Suprapubic skin (tissue), 4 donors: ENCODE measurements around the gene FOXP4. TPM values are rescaled to one million over a fixed set of nuclear protein-coding genes. Genes with fewer than 3 reads are reported as not detected.

ENCODE experiments used
- DNase-seq, 2 donors: peaks; one replicate each; pipeline ENCODE4 v3.0.0-alpha.2; 2019; ENCODE audit warnings: low spot score in 2 of 2
- H3K27ac ChIP-seq: fragments of 200-600 bp; sonication (generic); one replicate; pipeline ENCODE4 v1.5.1; 2019
- H3K27me3 ChIP-seq: fragments of 200-600 bp; sonication (generic); one replicate; pipeline ENCODE4 v1.5.1; 2019
- H3K36me3 ChIP-seq: fragments of 200-600 bp; sonication (generic); one replicate; pipeline ENCODE4 v1.5.1; 2019
- H3K4me1 ChIP-seq: fragments of 200-600 bp; sonication (generic); one replicate; pipeline ENCODE4 v1.5.1; 2019
- H3K4me3 ChIP-seq: fragments of 200-600 bp; sonication (generic); one replicate; pipeline ENCODE4 v1.5.1; 2019; ENCODE audit warnings: mild to moderate bottlenecking
- H3K9me3 ChIP-seq: fragments of 200-600 bp; sonication (generic); one replicate; pipeline ENCODE4 v1.5.1; 2019
- CTCF ChIP-seq, 2 donors: fragments of 200-600 bp in 1 of 2; fragments of 450-650 bp in 1 of 2; sonication (generic) in 1 of 2; IDR thresholded peaks; one replicate each; pipeline ENCODE4 v1.5.1; 2016 to 2019; ENCODE audit warnings: antibody characterized with exemption in 2 of 2, mild to moderate bottlenecking in 1 of 2, moderate library complexity in 1 of 2
- EP300 ChIP-seq: sonication (generic); formaldehyde crosslinking; IDR thresholded peaks from one replicate; pipeline ENCODE4 v1.6.1; 2017; ENCODE audit warnings: antibody characterized with exemption
- POLR2A ChIP-seq, 2 donors: fragments of 450-650 bp; IDR thresholded peaks; one replicate each; pipeline ENCODE4 v1.6.1; 2017; ENCODE audit warnings: antibody characterized with exemption in 2 of 2, mild to moderate bottlenecking in 2 of 2, moderate library complexity in 2 of 2
- POLR2AphosphoS5 ChIP-seq, 3 donors: sonication (generic); formaldehyde crosslinking; IDR thresholded peaks; one replicate each; pipeline ENCODE4 v1.6.1; 2017; ENCODE audit warnings: antibody characterized with exemption in 3 of 3
- WGBS: methylation state at CpG from one replicate; pipeline ENCODE4 v1.1.5; 2018; 5-methylcytosine and 5-hydroxymethylcytosine counted together
- total RNA-seq, 4 donors: library from RNA; depleted of rRNA; stranded (reverse); fragments of >200 nt; gene quantifications; one replicate each; pipeline ENCODE4 v1.1.0, GENCODE V29; 2016

The FOXP4 gene
- total RNA-seq, 4 donors from 2014 or later, result 8.1 to 12.1 (median 10.4) TPM

- no peak overlapping the region for H3K27ac ChIP-seq
- peaks cover 13% of the 10 kb centered on the region for H3K4me1 ChIP-seq
- no peak for DNase-seq
- H3K9me3 ChIP-seq, result no peaks in the 10 kb centered on the region
- no peak for TF ChIP-seq POLR2A (IDR thresholded peaks at IDR 0.05)
- no peak for TF ChIP-seq POLR2AphosphoS5 (IDR thresholded peaks at IDR 0.05)
- TF ChIP-seq EP300, result no peak
- no peak for TF ChIP-seq CTCF (IDR thresholded peaks at IDR 0.05)
- no peaks in the 10 kb centered on the region for H3K27me3 ChIP-seq
- no peak overlapping the region for H3K4me3 ChIP-seq
- 63% methylated on average over 8 of the region's 8 CpGs for WGBS
- H3K36me3 ChIP-seq, result peaks cover 27% of the 10 kb centered on the region
Observed at GRCh38 chr6:41563060-41563776, 17.0 kb downstream of the FOXP4 start.

- TF ChIP-seq POLR2A (IDR thresholded peaks at IDR 0.05) (no peak), CTCF (IDR thresholded peaks at IDR 0.05) (no peak), POLR2AphosphoS5 (IDR thresholded peaks at IDR 0.05) (no peak), EP300 (no peak)
- no peaks in the 10 kb centered on the region for H3K9me3 ChIP-seq
- H3K27ac ChIP-seq, result no peak overlapping the region
- DNase-seq, result no peak
- H3K27me3 ChIP-seq, result no peaks in the 10 kb centered on the region
- H3K4me3 ChIP-seq, result no peak overlapping the region
- H3K4me1 ChIP-seq, result peaks cover 13% of the 10 kb centered on the region
- peaks cover 30% of the 10 kb centered on the region for H3K36me3 ChIP-seq
- 99% methylated on average over 5 of the region's 5 CpGs for WGBS
Observed at GRCh38 chr6:41564448-41565142, 18.4 kb downstream of the FOXP4 start.

- no peaks in the 10 kb centered on the region for H3K9me3 ChIP-seq
- H3K36me3 ChIP-seq, result peaks cover 32% of the 10 kb centered on the region
- H3K4me3 ChIP-seq, result no peak overlapping the region
- no peak for DNase-seq
- H3K27me3 ChIP-seq, result no peaks in the 10 kb centered on the region
- WGBS, result 100% methylated on average over 8 of the region's 13 CpGs
- no peak for TF ChIP-seq POLR2AphosphoS5 (IDR thresholded peaks at IDR 0.05)
- TF ChIP-seq EP300, result no peak
- TF ChIP-seq POLR2A (IDR thresholded peaks at IDR 0.05), result no peak
- TF ChIP-seq CTCF (IDR thresholded peaks at IDR 0.05), result no peak
- H3K27ac ChIP-seq, result no peak overlapping the region
- H3K4me1 ChIP-seq, result peaks cover 4% of the 10 kb centered on the region
Observed at GRCh38 chr6:41565701-41566100, 19.5 kb downstream of the FOXP4 start.

DNA sequence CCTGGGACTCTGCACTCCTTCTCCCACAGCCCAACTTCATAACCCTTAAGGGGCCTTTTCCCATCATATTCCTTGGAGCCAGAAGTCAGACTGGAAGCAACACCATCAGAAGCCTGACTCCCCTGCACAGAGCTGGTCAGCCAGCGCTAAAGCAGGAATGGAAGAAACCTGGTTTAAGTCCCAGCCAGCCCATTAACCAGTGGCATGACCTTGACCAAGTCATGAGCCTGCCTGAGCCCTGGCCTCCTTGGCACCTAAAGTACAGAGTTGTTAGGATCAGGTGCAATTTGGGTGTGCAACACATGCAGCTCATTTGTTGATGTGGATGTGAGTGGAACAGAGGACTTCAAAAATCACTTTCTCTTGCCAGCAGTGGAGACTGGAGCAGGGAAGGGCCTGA lies 20.8 kb downstream of the FOXP4 start:
- no peak for DNase-seq
- WGBS, result 100% methylated on average over 1 of the region's 1 CpG
- H3K4me3 ChIP-seq, result no peak overlapping the region
- H3K27ac ChIP-seq, result no peak overlapping the region
- peaks cover under 1% of the 10 kb centered on the region for H3K4me1 ChIP-seq
- TF ChIP-seq EP300, result no peak
- TF ChIP-seq POLR2AphosphoS5 (IDR thresholded peaks at IDR 0.05), result no peak
- H3K36me3 ChIP-seq, result peaks cover 32% of the 10 kb centered on the region
- no peaks in the 10 kb centered on the region for H3K9me3 ChIP-seq
- no peaks in the 10 kb centered on the region for H3K27me3 ChIP-seq

DNA sequence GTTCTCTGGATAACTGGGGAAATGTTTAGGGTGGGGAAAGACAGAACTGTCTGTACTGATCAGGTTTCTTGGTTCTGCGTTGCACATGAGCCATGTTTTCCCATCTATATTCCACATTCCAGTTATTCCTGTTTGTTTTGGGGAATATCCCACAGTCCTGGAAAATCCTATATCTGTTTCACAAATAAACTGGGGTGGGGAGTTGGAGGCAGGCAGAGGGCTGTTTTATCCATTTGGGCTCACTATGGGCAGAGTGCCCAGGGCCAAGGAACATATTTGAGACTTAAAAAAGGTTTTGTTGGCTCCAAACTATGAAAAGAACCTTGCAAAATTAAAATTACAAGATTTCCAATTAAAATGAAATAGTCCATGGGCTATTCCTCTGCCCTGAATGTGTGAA lies 21.5 kb downstream of the FOXP4 start:
- TF ChIP-seq POLR2A (IDR thresholded peaks at IDR 0.05) (no peak), CTCF (IDR thresholded peaks at IDR 0.05) (no peak), POLR2AphosphoS5 (IDR thresholded peaks at IDR 0.05) (no peak), EP300 (no peak)
- Histone ChIP-seq H3K36me3 (peaks cover 32% of the 10 kb centered on the region), H3K27ac (no peak overlapping the region), H3K4me3 (no peak overlapping the region), H3K27me3 (no peaks in the 10 kb centered on the region), H3K9me3 (no peaks in the 10 kb centered on the region), H3K4me1 (peaks cover 2% of the 10 kb centered on the region)
- no peak for DNase-seq
- WGBS, result 84% methylated on average over 1 of the region's 1 CpG
